Measurements from ENCODE around the gene OOSP4B. TPM values are rescaled to one million over a fixed set of nuclear protein-coding genes. Genes with fewer than 3 reads are reported as not detected.

The OOSP4B gene
- total RNA-seq, 1 experiment from 2014 or later, result not detected

GRCh38 chr11:59992425-59992824 is 24.6 kb upstream of the OOSP4B start (continued):
- no peak for TF ChIP-seq ATF1 (CRISPR knock-in tag; IDR thresholded peaks at IDR 0.05)
- no peak for TF ChIP-seq AR (CRISPR knock-in tag; IDR thresholded peaks at IDR 0.05)
- TF ChIP-seq ERG (CRISPR knock-in tag; IDR thresholded peaks at IDR 0.05), result no peak
- TF ChIP-seq ZNF281 (CRISPR knock-in tag; IDR thresholded peaks at IDR 0.05), result no peak
- no peak for TF ChIP-seq NR3C1 (CRISPR knock-in tag; conservative IDR thresholded peaks at IDR 0.05; ENCODE audit: low read depth)
- TF ChIP-seq FOXP1 (CRISPR knock-in tag; IDR thresholded peaks at IDR 0.05; ENCODE audit: borderline replicate concordance), result no peak
- TF ChIP-seq PRDM15 (CRISPR knock-in tag; IDR thresholded peaks at IDR 0.05), result no peak
- TF ChIP-seq ZSCAN18 (CRISPR knock-in tag; IDR thresholded peaks at IDR 0.05), result no peak
- no peak for TF ChIP-seq RELA (CRISPR knock-in tag; IDR thresholded peaks at IDR 0.05; ENCODE audit: borderline replicate concordance)

- no peak for ATAC-seq
- Mint-ChIP-seq H3K9me3 (peaks cover 5% of the 10 kb centered on the region), H3K27ac (no peak overlapping the region), H3K4me1 (peaks cover 8% of the 10 kb centered on the region), H3K4me3 (no peak overlapping the region), H3K27me3 (ENCODE audit: low read depth) (no peaks in the 10 kb centered on the region), H3K36me3 (no peaks in the 10 kb centered on the region)
- no peak for TF ChIP-seq PRDM15 (CRISPR knock-in tag; IDR thresholded peaks at IDR 0.05)
- TF ChIP-seq ZNF281 (CRISPR knock-in tag; IDR thresholded peaks at IDR 0.05), result no peak
- no peak for TF ChIP-seq NFYB (CRISPR knock-in tag; conservative IDR thresholded peaks at IDR 0.05; ENCODE audit: low read depth)
- TF ChIP-seq SMAD4 (CRISPR knock-in tag; IDR thresholded peaks at IDR 0.05), result no peak
- TF ChIP-seq USF2 (CRISPR knock-in tag; IDR thresholded peaks at IDR 0.05), result no peak
- CTCF ChIA-PET, result interaction anchor here (0.6 kb wide), 1 partner anchor 44 kb away, joined by 3 read pairs; no protein-coding TSS in a partner anchor
- DNase-seq (ENCODE audit: low spot score), result no peak
- POLR2A ChIA-PET, result no interaction called here
Observed at GRCh38 chr11:59997800-59998199, 19.2 kb upstream of the OOSP4B start.

Data from WTC11 (cell line).